Epithelial cell of esophagus (primary cell): Measurements from ENCODE around the gene ABCC4.

Source experiments
- DNase-seq: peaks from one replicate; pipeline ENCODE4 v3.0.0; 2010; ENCODE audit warnings: low read depth
- H3K4me3 ChIP-seq: 2 replicates; pipeline ENCODE4 v1.5.1; 2011; ENCODE audit warnings: mild to moderate bottlenecking, low read length, control low read depth
- TF ChIP-seq, protein P1 (sequence below): IDR thresholded peaks from 2 replicates; pipeline ENCODE4 v1.5.1; 2011; ENCODE audit warnings: low read depth, mild to moderate bottlenecking, low read length, control low read depth, inconsistent platforms; ENCODE audit not compliant: insufficient read depth; ENCODE audit errors: missing control alignments

The ABCC4 gene

DNA sequence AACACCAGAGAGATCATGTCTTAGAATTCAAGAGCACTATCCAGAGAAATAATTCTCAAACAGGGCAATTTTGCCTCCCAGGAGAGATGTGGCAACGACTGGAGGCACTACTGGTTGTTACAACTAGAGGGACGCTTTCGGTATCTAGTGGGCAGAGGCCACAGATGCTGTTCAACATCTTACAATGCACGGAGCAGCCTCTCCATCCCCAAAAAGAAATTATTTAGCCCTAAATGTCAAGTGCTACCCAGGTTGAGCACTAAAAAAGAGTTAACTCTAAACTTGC lies 78.6 kb downstream of the ABCC4 start:
- no peak for DNase-seq

DNA sequence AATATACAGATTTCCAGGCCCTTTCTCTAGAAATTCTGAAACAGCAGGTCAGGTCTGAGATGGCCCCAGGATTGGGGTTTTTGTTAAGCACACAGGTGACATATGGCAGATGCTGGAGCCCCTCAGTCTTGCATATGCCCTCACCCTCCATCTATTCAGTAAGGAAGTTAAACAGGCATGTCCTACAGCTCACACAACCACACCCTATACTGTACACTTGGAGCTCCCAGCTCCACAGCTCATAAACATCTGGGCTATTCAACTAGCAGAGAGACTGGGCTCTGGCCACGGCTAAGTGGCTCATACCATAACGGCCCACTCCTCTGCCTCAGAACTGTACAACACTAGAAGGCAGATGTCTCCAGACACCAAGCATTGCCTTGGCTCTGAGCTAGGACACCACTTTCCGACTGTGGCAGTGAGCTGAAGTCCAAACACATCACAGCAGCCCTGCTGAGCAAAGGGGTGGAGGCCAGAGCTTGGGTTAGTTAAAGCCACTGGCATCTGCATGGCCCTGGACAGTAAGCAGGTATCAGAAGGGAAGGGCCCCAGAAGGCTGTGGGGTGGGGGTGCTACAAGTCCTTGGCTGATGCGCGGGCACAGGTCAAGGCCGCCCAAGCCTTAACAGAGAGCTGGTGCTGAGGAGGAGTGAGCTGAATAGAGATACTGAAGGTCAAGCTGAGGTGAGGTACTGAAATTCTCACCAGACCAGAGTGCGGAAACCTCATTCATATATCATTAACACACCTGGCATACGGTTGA lies 79.1 kb downstream of the ABCC4 start:
- H3K4me3 ChIP-seq = no peak overlapping the region
- no peak for DNase-seq
- TF ChIP-seq, protein P1, sequence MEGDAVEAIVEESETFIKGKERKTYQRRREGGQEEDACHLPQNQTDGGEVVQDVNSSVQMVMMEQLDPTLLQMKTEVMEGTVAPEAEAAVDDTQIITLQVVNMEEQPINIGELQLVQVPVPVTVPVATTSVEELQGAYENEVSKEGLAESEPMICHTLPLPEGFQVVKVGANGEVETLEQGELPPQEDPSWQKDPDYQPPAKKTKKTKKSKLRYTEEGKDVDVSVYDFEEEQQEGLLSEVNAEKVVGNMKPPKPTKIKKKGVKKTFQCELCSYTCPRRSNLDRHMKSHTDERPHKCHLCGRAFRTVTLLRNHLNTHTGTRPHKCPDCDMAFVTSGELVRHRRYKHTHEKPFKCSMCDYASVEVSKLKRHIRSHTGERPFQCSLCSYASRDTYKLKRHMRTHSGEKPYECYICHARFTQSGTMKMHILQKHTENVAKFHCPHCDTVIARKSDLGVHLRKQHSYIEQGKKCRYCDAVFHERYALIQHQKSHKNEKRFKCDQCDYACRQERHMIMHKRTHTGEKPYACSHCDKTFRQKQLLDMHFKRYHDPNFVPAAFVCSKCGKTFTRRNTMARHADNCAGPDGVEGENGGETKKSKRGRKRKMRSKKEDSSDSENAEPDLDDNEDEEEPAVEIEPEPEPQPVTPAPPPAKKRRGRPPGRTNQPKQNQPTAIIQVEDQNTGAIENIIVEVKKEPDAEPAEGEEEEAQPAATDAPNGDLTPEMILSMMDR = no peak

More for the DNA sequence above, 78.6 kb downstream of the ABCC4 start:
- TF ChIP-seq, protein P1 = no peak
- no peak overlapping the region for H3K4me3 ChIP-seq

DNA sequence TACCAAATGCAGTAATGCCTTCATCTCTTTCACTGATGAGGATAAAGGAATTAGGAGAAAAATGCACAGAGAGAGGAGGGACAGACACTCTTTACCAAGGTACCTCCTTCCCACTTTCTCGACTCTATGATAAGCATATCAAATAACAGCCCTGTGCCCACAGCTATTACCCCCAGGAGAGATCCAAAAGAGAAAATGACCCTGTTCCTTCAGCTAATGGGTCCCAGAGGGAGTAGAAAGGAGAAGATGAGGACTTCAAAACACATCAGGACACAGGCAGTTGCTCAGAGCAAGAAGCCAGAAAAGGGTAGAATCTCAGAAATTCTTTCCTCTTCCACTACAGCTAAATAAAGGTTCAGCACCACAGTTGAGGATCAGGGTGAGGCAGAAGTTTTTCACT lies 80.6 kb downstream of the ABCC4 start:
- no peak for DNase-seq
- TF ChIP-seq, protein P1 = no peak
- H3K4me3 ChIP-seq = no peak overlapping the region

DNA sequence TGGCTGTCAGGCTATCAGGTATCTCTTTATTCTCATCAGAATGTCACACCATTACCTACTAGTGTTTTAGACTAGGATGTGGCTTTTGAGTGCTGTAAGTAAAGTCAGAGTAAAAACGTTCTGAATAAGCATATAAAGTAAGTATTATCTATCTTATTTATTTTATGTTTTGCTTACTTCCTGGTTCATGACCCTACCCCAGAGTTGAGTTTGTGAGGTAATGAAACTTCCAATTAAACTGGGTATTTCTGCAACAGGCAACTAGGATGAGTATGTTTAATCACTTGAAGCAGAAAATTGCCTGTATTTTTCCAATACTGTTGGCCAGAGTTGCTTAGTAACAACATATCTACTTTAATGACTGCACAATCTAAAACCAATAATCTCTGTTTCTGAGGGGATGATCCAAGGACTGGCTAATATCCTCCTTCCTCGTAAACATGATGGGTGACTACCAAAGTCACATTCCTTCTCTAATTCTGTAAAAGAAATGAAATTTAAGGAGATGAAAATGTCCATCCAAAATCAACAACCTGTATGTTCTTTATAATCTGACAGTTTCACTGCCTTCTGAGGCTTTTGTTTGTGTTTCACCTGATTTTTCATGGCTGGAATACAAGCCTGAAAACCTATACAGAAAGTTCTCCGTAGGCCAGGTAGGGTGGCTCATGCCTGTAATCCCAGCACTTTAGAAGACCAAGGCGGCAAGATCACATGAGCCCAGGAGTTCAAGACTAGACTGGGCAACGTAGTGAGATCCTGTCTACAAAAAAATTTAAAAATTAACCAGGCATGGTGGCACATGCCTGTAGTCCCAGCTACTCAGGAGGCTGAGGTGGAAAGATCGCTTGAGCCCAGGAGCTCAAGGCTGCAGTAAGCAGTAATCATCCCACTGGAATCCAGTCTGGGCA lies 83.1 kb downstream of the ABCC4 start:
- TF ChIP-seq, protein P1 = no peak
- no peak overlapping the region for H3K4me3 ChIP-seq
- DNase-seq = no peak

DNA sequence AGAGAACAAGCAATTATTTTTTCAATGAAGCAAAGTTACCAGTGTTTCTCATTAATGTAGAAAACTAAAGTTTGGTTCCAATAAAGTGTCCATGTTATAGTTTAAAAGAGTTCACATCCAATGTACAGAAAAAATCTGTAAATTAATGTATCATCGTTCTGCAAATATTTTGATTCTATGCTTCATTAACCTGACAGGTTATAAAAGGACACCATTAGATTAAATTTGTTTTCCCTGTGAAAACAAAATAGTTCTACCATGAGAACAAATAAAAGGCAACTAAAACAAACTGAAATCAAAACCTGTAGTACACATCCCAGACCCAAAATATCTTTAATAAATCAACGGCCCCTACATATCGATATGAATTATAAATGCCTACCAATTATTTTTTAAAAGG lies 85.1 kb downstream of the ABCC4 start:
- no peak overlapping the region for H3K4me3 ChIP-seq
- TF ChIP-seq, protein P1 = no peak
- DNase-seq = no peak

DNA sequence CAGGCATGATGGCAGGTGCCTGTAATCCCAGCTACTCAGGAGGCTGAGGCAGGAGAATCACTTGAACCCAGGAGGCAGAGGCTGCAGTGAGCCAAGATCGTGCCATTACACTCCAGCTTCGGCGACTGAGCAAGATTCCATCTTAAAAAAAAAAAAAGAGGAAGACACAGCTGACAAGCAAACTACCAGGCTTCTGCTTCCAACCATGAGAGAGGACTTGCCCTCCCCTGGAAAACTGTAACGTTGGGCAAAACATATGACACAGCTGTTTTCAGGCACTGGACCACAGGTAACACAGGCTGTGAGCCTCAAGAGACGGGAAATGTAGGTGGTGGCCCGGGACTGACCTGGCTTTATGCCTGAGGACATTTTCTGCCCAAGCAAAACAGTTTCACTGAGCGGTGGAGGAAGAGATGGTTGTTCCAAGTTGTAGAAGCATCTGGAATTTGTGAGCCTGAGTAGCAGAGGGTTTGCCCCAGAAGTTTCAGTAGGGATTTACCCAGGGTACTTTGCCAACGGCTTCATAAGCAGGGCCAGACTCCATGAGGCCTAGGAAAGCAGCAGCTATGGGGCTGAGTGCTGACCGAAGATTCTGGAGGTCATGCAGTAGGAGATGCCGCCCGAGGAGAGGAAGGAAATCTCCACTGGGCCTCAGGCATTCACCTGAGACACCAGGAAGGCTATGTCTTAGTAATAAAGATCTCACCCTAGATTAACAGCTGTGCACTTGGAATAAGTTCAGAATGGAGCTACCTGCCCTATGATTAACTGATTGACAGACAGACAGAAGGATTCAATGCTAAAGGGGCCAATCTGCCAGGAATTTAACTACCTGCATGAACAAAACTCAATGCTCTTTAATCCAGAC lies 88.0 kb downstream of the ABCC4 start:
- no peak overlapping the region for H3K4me3 ChIP-seq
- no peak for DNase-seq
- TF ChIP-seq, protein P1 = no peak
